Glutamatergic neuron (in vitro differentiated cells): ENCODE data around the gene SLC6A15. TPM values are rescaled to one million over a fixed set of nuclear protein-coding genes. Genes with fewer than 3 reads are reported as not detected.

Experiments
- DNase-seq: peaks from one replicate; pipeline ENCODE4 v3.0.0; 2022
- H3K27ac Mint-ChIP-seq: one replicate; pipeline ENCODE4 v1.8.0; 2020; ENCODE audit warnings: mild to moderate bottlenecking, mixed read lengths, inconsistent platforms; ENCODE audit not compliant: unreplicated experiment
- H3K27me3 Mint-ChIP-seq: one replicate; pipeline ENCODE4 v1.8.0; 2020; ENCODE audit warnings: mild to moderate bottlenecking, moderate library complexity, mixed read lengths, inconsistent platforms; ENCODE audit not compliant: unreplicated experiment
- H3K36me3 Mint-ChIP-seq: one replicate; pipeline ENCODE4 v1.8.0; 2020; ENCODE audit warnings: mild to moderate bottlenecking, mixed read lengths, inconsistent platforms; ENCODE audit not compliant: unreplicated experiment
- H3K4me1 Mint-ChIP-seq: one replicate; pipeline ENCODE4 v1.8.0; 2020; ENCODE audit warnings: mild to moderate bottlenecking, low read depth, mixed read lengths, inconsistent platforms; ENCODE audit not compliant: unreplicated experiment
- H3K4me3 Mint-ChIP-seq: one replicate; pipeline ENCODE4 v1.8.0; 2020; ENCODE audit warnings: mild to moderate bottlenecking, mixed read lengths, inconsistent platforms; ENCODE audit not compliant: unreplicated experiment
- H3K9me3 Mint-ChIP-seq: one replicate; pipeline ENCODE4 v1.8.0; 2020; ENCODE audit warnings: mild to moderate bottlenecking, moderate library complexity, mixed read lengths, inconsistent platforms; ENCODE audit not compliant: unreplicated experiment
- total RNA-seq: library from RNA; stranded (reverse); fragmentation: NEBNext Ultra II Directional; extraction: Animal tissue kit (Norgen Biotek cat#: 25700); gene quantifications from one replicate; pipeline ENCODE4 v1.2.1, GENCODE V29; 2021; ENCODE audit not compliant: unreplicated experiment
- TF ChIP-seq, protein P1 (sequence below): fragments of 200-600 bp; sonication (generic); IDR thresholded peaks from one replicate; pipeline ENCODE4 v1.5.0; 2021; ENCODE audit not compliant: partially characterized antibody, unreplicated experiment

Gene SLC6A15
- total RNA-seq, 1 donor from 2014 or later = 123 TPM

DNA sequence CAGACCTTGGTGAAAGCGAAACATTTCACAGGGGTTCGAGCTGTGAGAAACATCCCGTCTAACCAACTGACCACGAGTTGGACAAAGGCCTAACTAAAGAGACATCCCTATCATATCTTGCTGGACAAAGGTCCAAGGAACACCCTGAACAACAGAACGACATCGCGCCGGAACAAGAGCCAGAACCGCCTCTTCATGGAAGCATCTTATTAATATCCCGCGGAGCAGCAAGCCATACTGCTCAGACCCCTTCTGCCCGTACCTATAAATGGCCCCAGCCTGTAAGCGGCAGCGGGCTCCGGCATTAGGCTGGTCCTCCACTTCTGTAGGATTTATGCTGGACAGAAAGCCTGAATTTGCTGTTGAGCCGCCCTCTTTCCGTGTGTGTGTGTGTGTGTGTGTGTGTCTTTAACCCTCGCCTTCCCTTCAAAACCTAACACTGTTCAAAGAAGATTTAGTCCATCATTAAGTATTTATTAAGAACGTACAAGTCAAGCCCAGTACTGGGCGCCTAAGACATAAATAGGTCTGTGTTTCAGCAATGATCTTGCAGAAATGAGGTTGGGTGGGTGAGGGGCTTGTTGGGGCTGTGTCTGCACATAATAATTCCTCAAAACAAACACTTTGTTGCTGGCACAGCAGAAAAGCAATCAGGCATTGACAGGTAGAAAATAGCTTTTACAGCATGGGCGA, 1.9 kb downstream of the SLC6A15 start:
- peak; percentile 49 for DNase-seq
- Mint-ChIP-seq H3K36me3 (no peaks in the 10 kb centered on the region), H3K27me3 (peaks cover 7% of the 10 kb centered on the region), H3K9me3 (peaks cover 15% of the 10 kb centered on the region), H3K27ac (peak overlapping the region; percentile 98), H3K4me1 (peaks cover 2% of the 10 kb centered on the region), H3K4me3 (peak overlapping the region; percentile 97)
- TF ChIP-seq, protein P1, sequence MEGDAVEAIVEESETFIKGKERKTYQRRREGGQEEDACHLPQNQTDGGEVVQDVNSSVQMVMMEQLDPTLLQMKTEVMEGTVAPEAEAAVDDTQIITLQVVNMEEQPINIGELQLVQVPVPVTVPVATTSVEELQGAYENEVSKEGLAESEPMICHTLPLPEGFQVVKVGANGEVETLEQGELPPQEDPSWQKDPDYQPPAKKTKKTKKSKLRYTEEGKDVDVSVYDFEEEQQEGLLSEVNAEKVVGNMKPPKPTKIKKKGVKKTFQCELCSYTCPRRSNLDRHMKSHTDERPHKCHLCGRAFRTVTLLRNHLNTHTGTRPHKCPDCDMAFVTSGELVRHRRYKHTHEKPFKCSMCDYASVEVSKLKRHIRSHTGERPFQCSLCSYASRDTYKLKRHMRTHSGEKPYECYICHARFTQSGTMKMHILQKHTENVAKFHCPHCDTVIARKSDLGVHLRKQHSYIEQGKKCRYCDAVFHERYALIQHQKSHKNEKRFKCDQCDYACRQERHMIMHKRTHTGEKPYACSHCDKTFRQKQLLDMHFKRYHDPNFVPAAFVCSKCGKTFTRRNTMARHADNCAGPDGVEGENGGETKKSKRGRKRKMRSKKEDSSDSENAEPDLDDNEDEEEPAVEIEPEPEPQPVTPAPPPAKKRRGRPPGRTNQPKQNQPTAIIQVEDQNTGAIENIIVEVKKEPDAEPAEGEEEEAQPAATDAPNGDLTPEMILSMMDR = no peak

DNA sequence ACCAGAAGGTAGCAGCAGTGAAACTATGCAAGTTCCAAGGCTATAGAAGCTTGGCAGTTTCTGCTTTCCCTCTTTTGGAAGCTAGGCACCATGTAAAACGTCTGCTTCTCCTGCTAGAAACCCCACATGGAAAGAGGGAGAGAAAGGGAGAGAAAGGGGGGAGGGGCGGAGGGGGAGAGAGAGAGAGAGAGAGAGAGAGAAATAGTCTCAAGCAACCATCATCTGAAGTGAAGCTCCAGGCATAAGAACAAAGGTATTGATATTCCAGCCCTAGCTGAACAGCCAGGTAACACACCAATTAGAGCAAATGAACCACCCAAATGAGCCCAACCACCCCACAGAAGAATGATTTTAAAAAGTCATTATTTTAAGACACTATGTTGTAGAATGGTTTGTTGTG, 8.5 kb downstream of the SLC6A15 start:
- peak overlapping the region; percentile 6 for H3K27ac Mint-ChIP-seq
- no peaks in the 10 kb centered on the region for H3K9me3 Mint-ChIP-seq
- TF ChIP-seq, protein P1 = no peak
- peaks cover 10% of the 10 kb centered on the region for H3K4me1 Mint-ChIP-seq
- H3K4me3 Mint-ChIP-seq = no peak overlapping the region
- DNase-seq = no peak
- no peaks in the 10 kb centered on the region for H3K36me3 Mint-ChIP-seq
- H3K27me3 Mint-ChIP-seq = no peaks in the 10 kb centered on the region

DNA sequence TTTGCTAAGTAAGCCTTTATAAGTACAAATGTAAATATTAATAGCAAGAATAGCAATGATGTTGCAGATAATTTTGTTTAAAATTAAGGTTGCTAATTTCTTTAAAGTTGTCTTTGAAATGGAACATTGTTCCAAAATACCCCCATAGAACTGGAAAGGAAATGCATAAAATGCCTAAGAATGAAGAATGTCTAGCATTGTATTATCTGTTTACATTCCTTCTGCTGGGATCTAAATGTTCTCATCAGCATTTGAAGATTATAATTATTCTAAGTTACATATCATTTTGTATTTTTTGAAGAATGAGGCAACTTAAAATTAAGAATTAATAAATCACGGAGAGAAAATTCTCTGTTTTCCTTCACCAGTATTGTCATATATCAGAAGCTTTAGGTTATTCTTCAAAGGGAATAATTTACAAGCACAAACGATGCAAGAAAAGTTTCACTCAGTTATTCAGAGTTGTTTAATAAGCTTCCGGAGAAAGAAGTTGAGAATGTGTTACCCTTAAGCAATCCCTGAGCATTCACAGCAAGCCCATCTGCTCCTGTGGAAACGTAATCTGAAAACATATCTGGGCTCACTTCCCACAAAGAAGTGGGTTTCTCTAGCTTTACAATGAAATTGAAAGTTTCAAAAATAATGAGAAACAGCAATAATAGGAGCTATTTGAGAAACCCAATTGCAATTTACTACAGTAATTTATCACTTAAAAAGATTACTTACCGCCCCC, 21.3 kb downstream of the SLC6A15 start:
- TF ChIP-seq, protein P1 = no peak
- Mint-ChIP-seq H3K27ac (peak overlapping the region; percentile 57), H3K4me3 (no peak overlapping the region), H3K36me3 (no peaks in the 10 kb centered on the region), H3K4me1 (peaks cover 22% of the 10 kb centered on the region), H3K9me3 (peaks cover 2% of the 10 kb centered on the region), H3K27me3 (no peaks in the 10 kb centered on the region)
- DNase-seq = no peak

DNA sequence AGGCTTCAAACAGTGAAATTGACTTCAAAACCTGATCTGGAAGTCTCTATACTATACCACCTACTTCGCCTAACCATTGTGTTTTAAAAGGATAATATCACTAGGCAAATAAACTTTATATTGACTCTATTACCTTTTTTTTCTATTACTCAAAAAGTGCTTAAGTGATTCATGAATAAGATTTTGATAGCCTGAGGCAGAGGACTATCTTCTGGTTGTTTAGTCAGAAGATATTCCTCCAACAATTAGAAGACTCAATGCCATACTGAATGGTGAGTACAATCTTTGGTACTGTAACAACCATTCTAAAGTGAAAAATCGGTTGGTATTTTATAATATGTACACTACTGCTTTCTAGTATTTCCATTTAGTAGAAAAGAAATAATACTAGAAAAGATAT, 22.8 kb downstream of the SLC6A15 start:
- TF ChIP-seq, protein P1 = no peak
- H3K27ac Mint-ChIP-seq = no peak overlapping the region
- peaks cover 19% of the 10 kb centered on the region for H3K4me1 Mint-ChIP-seq
- no peak for DNase-seq
- peaks cover 3% of the 10 kb centered on the region for H3K9me3 Mint-ChIP-seq
- no peaks in the 10 kb centered on the region for H3K36me3 Mint-ChIP-seq
- H3K4me3 Mint-ChIP-seq = no peak overlapping the region
- no peaks in the 10 kb centered on the region for H3K27me3 Mint-ChIP-seq

DNA sequence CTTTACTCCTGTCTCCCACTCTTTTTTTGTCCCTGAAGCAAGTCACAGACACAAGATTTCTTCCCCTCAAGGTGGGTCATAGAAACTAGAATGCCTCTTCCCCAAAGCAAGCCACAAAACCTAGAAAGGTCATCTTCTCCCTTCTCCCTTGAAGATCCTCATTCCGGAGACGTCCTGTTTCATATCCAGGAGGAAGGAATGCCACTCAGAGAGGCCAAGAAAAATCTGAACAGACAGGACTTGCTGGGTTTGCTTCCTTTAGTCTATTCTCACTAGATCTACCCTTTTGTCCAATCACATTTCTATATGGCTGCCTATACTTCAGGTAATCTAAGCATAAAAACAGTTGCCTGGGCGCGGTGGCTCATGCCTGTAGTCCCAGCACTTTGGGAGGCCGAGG, 23.7 kb downstream of the SLC6A15 start:
- H3K4me1 Mint-ChIP-seq = peaks cover 19% of the 10 kb centered on the region
- no peak overlapping the region for H3K4me3 Mint-ChIP-seq
- H3K36me3 Mint-ChIP-seq = no peaks in the 10 kb centered on the region
- H3K27me3 Mint-ChIP-seq = no peaks in the 10 kb centered on the region
- TF ChIP-seq, protein P1 = no peak
- H3K27ac Mint-ChIP-seq = no peak overlapping the region
- DNase-seq = no peak
- peaks cover 3% of the 10 kb centered on the region for H3K9me3 Mint-ChIP-seq
